CD14-positive monocyte (primary cell): ENCODE results near the gene BIN1. TPM values are rescaled to one million over a fixed set of nuclear protein-coding genes. Genes with fewer than 3 reads are reported as not detected.

Source experiments
- DNase-seq, 3 donors: peaks; one replicate each; pipeline ENCODE4 v3.0.0-alpha.2; 2011 to 2022
- H2AFZ ChIP-seq: 2 replicates; pipeline ENCODE4 v1.6.0; 2012; ENCODE audit warnings: mild to moderate bottlenecking, low read depth, low read length, inconsistent platforms; ENCODE audit not compliant: insufficient read depth, poor library complexity, severe bottlenecking
- H3K27ac ChIP-seq, 2 donors: 1 replicate in 1 of 2; 2 replicates in 1 of 2; pipeline ENCODE4 v1.5.1; 2012 to 2013; ENCODE audit warnings: low read length in 2 of 2, control low read depth in 1 of 2, inconsistent platforms in 1 of 2, low read depth in 1 of 2, mild to moderate bottlenecking in 1 of 2
- H3K27me3 ChIP-seq, 2 donors: one replicate each; pipeline versions ENCODE4 v1.6.0 to v1.6.1; 2011 to 2013; ENCODE audit warnings: low read length in 2 of 2; ENCODE audit not compliant: control insufficient read depth in 2 of 2, insufficient read depth in 2 of 2
- H3K36me3 ChIP-seq, 2 donors: replicated peaks in 1 of 2; 1 replicate in 1 of 2; 2 replicates in 1 of 2; pipeline versions ENCODE4 v1.5.1 to v1.6.1; 2012 to 2013; ENCODE audit warnings: low read length in 2 of 2, control low read depth in 1 of 2, inconsistent platforms in 1 of 2, mild to moderate bottlenecking in 1 of 2; ENCODE audit not compliant: insufficient read depth in 2 of 2, control insufficient read depth in 1 of 2
- H3K4me1 ChIP-seq, 2 donors: 1 replicate in 1 of 2; 2 replicates in 1 of 2; pipeline versions ENCODE4 v1.5.1 to v1.6.1; 2012 to 2013; ENCODE audit warnings: low read length in 2 of 2, control low read depth in 1 of 2, inconsistent platforms in 1 of 2, mild to moderate bottlenecking in 1 of 2, moderate library complexity in 1 of 2; ENCODE audit not compliant: insufficient read depth in 2 of 2, control insufficient read depth in 1 of 2
- H3K4me2 ChIP-seq: replicated peaks from 2 replicates; pipeline ENCODE3; 2012; ENCODE audit warnings: low read length, moderate library complexity, mild to moderate bottlenecking; ENCODE audit not compliant: poor library complexity, severe bottlenecking; ENCODE audit errors: extremely low read depth
- H3K4me3 ChIP-seq, 3 experiments: fragments of 200-600 bp in 1 of 3; sonication (generic) in 1 of 3; replicated peaks in 1 of 3; 1 replicate in 2 of 3; 2 replicates in 1 of 3; pipeline ENCODE4 v1.5.1; 2011 to 2013; ENCODE audit warnings: low read length in 3 of 3, mild to moderate bottlenecking in 3 of 3, control low read depth in 2 of 3, low read depth in 2 of 3, inconsistent platforms in 1 of 3, moderate library complexity in 1 of 3
- H3K79me2 ChIP-seq: 2 replicates; pipeline ENCODE4 v1.6.0; 2012; ENCODE audit warnings: mild to moderate bottlenecking, control low read depth, inconsistent platforms, low read length, moderate library complexity; ENCODE audit not compliant: insufficient read depth
- H3K9ac ChIP-seq: 2 replicates; pipeline ENCODE4 v1.6.0; 2017; ENCODE audit warnings: low read length, mild to moderate bottlenecking; ENCODE audit not compliant: insufficient read depth, poor library complexity, severe bottlenecking
- H3K9me3 ChIP-seq, 2 donors: replicated peaks in 1 of 2; 1 replicate in 1 of 2; 2 replicates in 1 of 2; pipeline versions ENCODE4 v1.5.1 to v1.6.1; 2012 to 2013; ENCODE audit warnings: low read length in 2 of 2, control low read depth in 1 of 2; ENCODE audit not compliant: control insufficient read depth in 1 of 2, insufficient read depth in 1 of 2
- H4K20me1 ChIP-seq: 2 replicates; pipeline ENCODE4 v1.6.0; 2012; ENCODE audit warnings: mild to moderate bottlenecking, low read length, control low read depth, moderate library complexity; ENCODE audit not compliant: insufficient read depth
- H3K27ac Mint-ChIP-seq, 7 donors: one replicate each; pipeline ENCODE4 v1.8.0; 2020; ENCODE audit warnings: mild to moderate bottlenecking in 7 of 7, mixed read lengths in 7 of 7, moderate library complexity in 6 of 7, inconsistent platforms in 2 of 7
- H3K27me3 Mint-ChIP-seq, 3 donors: one replicate each; pipeline ENCODE4 v1.8.0; 2021 to 2022; ENCODE audit warnings: low read depth in 3 of 3, mild to moderate bottlenecking in 3 of 3, mixed read lengths in 3 of 3, moderate library complexity in 3 of 3, inconsistent platforms in 1 of 3
- H3K36me3 Mint-ChIP-seq, 2 donors: one replicate each; pipeline ENCODE4 v1.8.0; 2020; ENCODE audit warnings: mixed read lengths in 2 of 2, inconsistent platforms in 1 of 2, mild to moderate bottlenecking in 1 of 2
- H3K4me1 Mint-ChIP-seq: one replicate; pipeline ENCODE4 v1.8.0; 2020; ENCODE audit warnings: mild to moderate bottlenecking, mixed read lengths
- H3K4me3 Mint-ChIP-seq, 2 donors: one replicate each; pipeline ENCODE4 v1.8.0; 2020; ENCODE audit warnings: mild to moderate bottlenecking in 2 of 2, mixed read lengths in 2 of 2, moderate library complexity in 1 of 2
- H3K9me3 Mint-ChIP-seq, 7 donors: one replicate each; pipeline ENCODE4 v1.8.0; 2020 to 2022; ENCODE audit warnings: mixed read lengths in 7 of 7, mild to moderate bottlenecking in 6 of 7, moderate library complexity in 6 of 7, inconsistent platforms in 2 of 7
- WGBS: methylation state at CpG from one replicate; pipeline ENCODE4 v1.1.5; 2013; ENCODE audit warnings: missing lambda C conversion rate; ENCODE audit not compliant: insufficient coverage; 5-methylcytosine and 5-hydroxymethylcytosine counted together
- intact Hi-C, 2 donors: fragments of 100-400 bp; cut with micrococcal nuclease; formaldehyde crosslinking; loops; one replicate each; pipeline versions ENCODE4 v1.15.0 to v1.15.1; 2023
- polyA plus RNA-seq, 3 donors: library from polyadenylated mRNA; depleted of rRNA in 1 of 3; unstranded in 2 of 3; stranded (reverse) in 1 of 3; fragments of 300-500 nt in 2 of 3; fragments of >200 nt in 1 of 3; fragmentation: Illumina TruSeq in 2 of 3; gene quantifications; 1 replicate in 2 of 3; 2 replicates in 1 of 3; pipeline ENCODE4 v1.2.3, GENCODE V29; 2012 to 2021
- TF ChIP-seq, protein P1 (sequence below): fragments of 200-600 bp; IDR thresholded peaks from one replicate; pipeline ENCODE4 v1.8.0; 2022; ENCODE audit warnings: antibody characterized with exemption, mild to moderate bottlenecking

BIN1 gene
- polyA plus RNA-seq, 3 donors = 3.4 to 7.5 (median 4.1) TPM

DNA sequence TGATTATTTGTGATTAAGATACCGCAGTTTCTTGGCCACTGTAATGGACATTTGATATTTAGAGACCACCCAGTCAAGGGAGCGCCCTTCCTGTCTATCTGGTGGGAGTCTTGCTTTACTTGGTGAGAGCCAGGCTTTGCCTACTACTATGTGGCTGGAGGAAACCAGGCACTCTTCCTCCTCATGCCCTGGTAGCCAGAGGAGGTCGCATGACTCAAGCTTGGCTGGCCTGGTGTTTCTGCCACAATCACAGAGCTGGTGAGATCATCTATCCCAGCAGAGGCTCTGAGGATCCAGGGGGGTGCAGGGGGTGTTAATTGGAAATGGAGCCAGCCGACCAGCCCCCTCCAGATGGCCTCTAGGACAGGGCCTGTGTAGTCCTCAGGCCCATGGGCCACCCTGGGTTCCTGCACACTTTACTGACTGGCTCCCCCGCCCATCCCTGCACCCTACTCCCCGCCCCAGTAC, 46.8 kb upstream of the BIN1 start:
- no peak overlapping the region for H3K4me2 ChIP-seq
- peaks cover 0 to 2% of the 10 kb centered on the region in 2 donors for H3K4me1 ChIP-seq
- peaks cover 1 to 4% (median 2%) of the 10 kb centered on the region in 3 donors for H3K27me3 Mint-ChIP-seq
- 92% methylated on average over 4 of the region's 6 CpGs for WGBS
- no peaks in the 10 kb centered on the region for H3K36me3 ChIP-seq
- H3K79me2 ChIP-seq = no peaks in the 10 kb centered on the region
- no peak overlapping the region for H3K4me3 ChIP-seq
- H2AFZ ChIP-seq = no peak overlapping the region
- no peaks in the 10 kb centered on the region for H3K27me3 ChIP-seq
- TF ChIP-seq, protein P1, sequence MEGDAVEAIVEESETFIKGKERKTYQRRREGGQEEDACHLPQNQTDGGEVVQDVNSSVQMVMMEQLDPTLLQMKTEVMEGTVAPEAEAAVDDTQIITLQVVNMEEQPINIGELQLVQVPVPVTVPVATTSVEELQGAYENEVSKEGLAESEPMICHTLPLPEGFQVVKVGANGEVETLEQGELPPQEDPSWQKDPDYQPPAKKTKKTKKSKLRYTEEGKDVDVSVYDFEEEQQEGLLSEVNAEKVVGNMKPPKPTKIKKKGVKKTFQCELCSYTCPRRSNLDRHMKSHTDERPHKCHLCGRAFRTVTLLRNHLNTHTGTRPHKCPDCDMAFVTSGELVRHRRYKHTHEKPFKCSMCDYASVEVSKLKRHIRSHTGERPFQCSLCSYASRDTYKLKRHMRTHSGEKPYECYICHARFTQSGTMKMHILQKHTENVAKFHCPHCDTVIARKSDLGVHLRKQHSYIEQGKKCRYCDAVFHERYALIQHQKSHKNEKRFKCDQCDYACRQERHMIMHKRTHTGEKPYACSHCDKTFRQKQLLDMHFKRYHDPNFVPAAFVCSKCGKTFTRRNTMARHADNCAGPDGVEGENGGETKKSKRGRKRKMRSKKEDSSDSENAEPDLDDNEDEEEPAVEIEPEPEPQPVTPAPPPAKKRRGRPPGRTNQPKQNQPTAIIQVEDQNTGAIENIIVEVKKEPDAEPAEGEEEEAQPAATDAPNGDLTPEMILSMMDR = no peak
- H3K9me3 ChIP-seq = peaks cover 0 to 3% of the 10 kb centered on the region in 2 donors
- no peak for DNase-seq
- H3K27ac Mint-ChIP-seq = no peak overlapping the region
- peaks cover 2% of the 10 kb centered on the region for H3K4me1 Mint-ChIP-seq
- H3K27ac ChIP-seq = no peak overlapping the region
- H4K20me1 ChIP-seq = no peaks in the 10 kb centered on the region
- intact Hi-C loops = no loop called here
- no peaks in the 10 kb centered on the region for H3K36me3 Mint-ChIP-seq
- peaks cover 0 to 5% (median 4%) of the 10 kb centered on the region in 7 donors for H3K9me3 Mint-ChIP-seq
- no peak overlapping the region for H3K4me3 Mint-ChIP-seq
- no peak overlapping the region for H3K9ac ChIP-seq

DNA sequence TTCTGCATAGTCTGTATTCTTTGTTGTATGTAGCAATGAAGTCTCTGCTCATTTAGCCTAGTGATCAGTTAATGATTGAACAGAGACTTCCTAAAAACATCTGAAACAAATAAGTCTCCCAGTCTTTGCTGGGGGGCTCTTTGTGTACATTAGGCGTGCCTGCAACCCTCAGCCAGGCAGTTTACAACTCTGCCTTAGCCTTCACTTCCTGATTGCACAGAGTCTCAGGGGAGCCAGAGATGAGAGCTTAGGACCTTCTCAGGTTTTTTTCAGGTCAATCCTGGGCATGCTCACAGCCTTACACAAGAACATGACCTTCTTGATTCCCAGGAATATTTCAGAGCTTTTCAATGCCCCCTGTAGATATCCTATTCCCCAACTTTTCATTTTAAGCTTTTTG, 44.0 kb upstream of the BIN1 start:
- H3K4me3 Mint-ChIP-seq = no peak overlapping the region
- H3K36me3 ChIP-seq = no peaks in the 10 kb centered on the region
- H3K36me3 Mint-ChIP-seq = no peaks in the 10 kb centered on the region
- no peak overlapping the region for H3K27ac Mint-ChIP-seq
- no peaks in the 10 kb centered on the region for H3K27me3 ChIP-seq
- H3K9me3 Mint-ChIP-seq = peaks cover 0 to 5% (median 1%) of the 10 kb centered on the region in 7 donors
- H3K79me2 ChIP-seq = no peaks in the 10 kb centered on the region
- intact Hi-C loops = no loop called here
- no peaks in the 10 kb centered on the region for H4K20me1 ChIP-seq
- 100% methylated on average over 1 of the region's 1 CpG for WGBS
- TF ChIP-seq, protein P1 = no peak
- peaks cover 0 to 3% of the 10 kb centered on the region in 2 donors for H3K9me3 ChIP-seq
- H3K4me1 ChIP-seq = no peaks in the 10 kb centered on the region
- H3K4me3 ChIP-seq = no peak overlapping the region
- H3K27me3 Mint-ChIP-seq = peaks cover 1 to 4% (median 2%) of the 10 kb centered on the region in 3 donors
- H3K27ac ChIP-seq = no peak overlapping the region
- H3K4me2 ChIP-seq = no peak overlapping the region
- no peak overlapping the region for H2AFZ ChIP-seq
- DNase-seq = no peak
- no peaks in the 10 kb centered on the region for H3K4me1 Mint-ChIP-seq
- H3K9ac ChIP-seq = no peak overlapping the region
